Measurements from ENCODE around the gene IRF5.
A peak's percentile ranks its signal among the peaks of the same experiment; 100 is the strongest.

IRF5 gene

GRCh38 chr7:128937647-128938543 is at the start of gene IRF5:
Gene IRF5 (plus strand): TSS chr7:128937927. CDS start chr7:128942082, 4,155 bp downstream.
- H3K4me3 ChIP-seq (ENCODE audit: low read depth, low read length), result peak within 1 kb of the TSS; percentile 74
- TF ChIP-seq CTCF (IDR thresholded peaks at IDR 0.05; ENCODE audit: borderline replicate concordance, insufficient read depth, low read depth, low read length), result no peak

- no peak for TF ChIP-seq CTCF (IDR thresholded peaks at IDR 0.05; ENCODE audit: borderline replicate concordance, insufficient read depth, low read depth, low read length)
Observed at GRCh38 chr7:128888039-128888755, 49.5 kb upstream of the IRF5 start.

GRCh38 chr7:128888756-128889095 is 49.0 kb upstream of the IRF5 start:
- no peak for TF ChIP-seq CTCF (IDR thresholded peaks at IDR 0.05; ENCODE audit: borderline replicate concordance, insufficient read depth, low read depth, low read length)
- H3K4me3 ChIP-seq (ENCODE audit: low read depth, low read length), result no peak overlapping the region

More at GRCh38 chr7:128888039-128888755, 49.5 kb upstream of the IRF5 start:
- no peak overlapping the region for H3K4me3 ChIP-seq (ENCODE audit: low read depth, low read length)

GRCh38 chr7:128889121-128889520 is 48.6 kb upstream of the IRF5 start:
- no peak for TF ChIP-seq CTCF (IDR thresholded peaks at IDR 0.05; ENCODE audit: borderline replicate concordance, insufficient read depth, low read depth, low read length)
- no peak overlapping the region for H3K4me3 ChIP-seq (ENCODE audit: low read depth, low read length)

GRCh38 chr7:128890306-128891109 is 47.2 kb upstream of the IRF5 start:
- no peak overlapping the region for H3K4me3 ChIP-seq (ENCODE audit: low read depth, low read length)
- TF ChIP-seq CTCF (IDR thresholded peaks at IDR 0.05; ENCODE audit: borderline replicate concordance, insufficient read depth, low read depth, low read length), result no peak

GRCh38 chr7:128891110-128891941 is 46.4 kb upstream of the IRF5 start:
- H3K4me3 ChIP-seq (ENCODE audit: low read depth, low read length), result no peak overlapping the region
- no peak for TF ChIP-seq CTCF (IDR thresholded peaks at IDR 0.05; ENCODE audit: borderline replicate concordance, insufficient read depth, low read depth, low read length)
